ENCODE measurements around the gene ARHGAP40. TPM values are rescaled to one million over a fixed set of nuclear protein-coding genes. Genes with fewer than 3 reads are reported as not detected.

Gene ARHGAP40
- total RNA-seq, 2 experiments from 2014 or later: not detected

GRCh38 chr20:38697306-38697705 lies 95.7 kb downstream of the ARHGAP40 start:
- Mint-ChIP-seq H3K36me3 (ENCODE audit: low read depth) (no peaks in the 10 kb centered on the region), H3K27ac (no peak overlapping the region), H3K4me3 (no peak overlapping the region), H3K27me3 (peaks cover 3% of the 10 kb centered on the region), H3K9me3 (no peaks in the 10 kb centered on the region), H3K4me1 (no peaks in the 10 kb centered on the region)
- DNase-seq: no peak
- POLR2A ChIA-PET: no interaction called here
- CTCF ChIA-PET: no interaction called here

GRCh38 chr20:38698541-38698940 lies 96.9 kb downstream of the ARHGAP40 start:
- H3K4me1 Mint-ChIP-seq: no peaks in the 10 kb centered on the region
- H3K27me3 Mint-ChIP-seq: peaks cover 4% of the 10 kb centered on the region
- ChIA-PET POLR2A (no interaction called here), CTCF (no interaction called here)
- no peak overlapping the region for H3K27ac Mint-ChIP-seq
- no peaks in the 10 kb centered on the region for H3K9me3 Mint-ChIP-seq
- no peaks in the 10 kb centered on the region for H3K36me3 Mint-ChIP-seq (ENCODE audit: low read depth)
- DNase-seq: no peak
- H3K4me3 Mint-ChIP-seq: no peak overlapping the region

- POLR2A ChIA-PET: interaction anchor here (0.6 kb wide), 1 partner anchor 798 kb away, joined by 3 read pairs; no protein-coding TSS in a partner anchor
- Mint-ChIP-seq H3K27ac (no peak overlapping the region), H3K4me3 (no peak overlapping the region), H3K4me1 (no peaks in the 10 kb centered on the region), H3K27me3 (peaks cover 1% of the 10 kb centered on the region), H3K9me3 (no peaks in the 10 kb centered on the region), H3K36me3 (ENCODE audit: low read depth) (no peaks in the 10 kb centered on the region)
- CTCF ChIA-PET: no interaction called here
- DNase-seq: no peak
Measured at GRCh38 chr20:38700141-38700540, 98.5 kb downstream of the ARHGAP40 start.

Other genes with a start within 250 kb of the ARHGAP40 start
- 10 to 100 TPM; 40.7 to 40.8 TPM for gene SNHG17, start 166.5 kb upstream of the ARHGAP40 start, total RNA-seq
- gene RALGAPB, start 129.0 kb upstream of the ARHGAP40 start, total RNA-seq: 10 to 100 TPM; 31.1 to 36.7 TPM
- not detected for gene ADIG, start 20.6 kb upstream of the ARHGAP40 start, total RNA-seq
- gene SLC32A1, start 122.7 kb downstream of the ARHGAP40 start, total RNA-seq: not detected
- gene ACTR5, start 146.7 kb downstream of the ARHGAP40 start, total RNA-seq: 1 to 10 TPM; 7.8 to 8.1 TPM
- gene PPP1R16B, start 203.9 kb downstream of the ARHGAP40 start, total RNA-seq: 10 to 100 TPM; 63.6 to 67.4 TPM